CD4-positive, alpha-beta T cell treated with Interleukin-17A for 1 hour (primary cell): Measurements from ENCODE around the gene C1orf167.

Experiments used
- DNase-seq: peaks from one replicate; pipeline ENCODE4 v3.0.0-alpha.2; 2020

The C1orf167 gene

GRCh38 chr1:11786168-11786567, 24.2 kb downstream of the C1orf167 start:
- DNase-seq: no peak

- no peak for DNase-seq
Measured at GRCh38 chr1:11787251-11787803, 25.3 kb downstream of the C1orf167 start.

GRCh38 chr1:11787804-11788436, 25.9 kb downstream of the C1orf167 start:
- no peak for DNase-seq

- no peak for DNase-seq
Measured at GRCh38 chr1:11788549-11789053, 26.6 kb downstream of the C1orf167 start.

- no peak for DNase-seq
Measured at GRCh38 chr1:11789126-11790067, 27.4 kb downstream of the C1orf167 start.

GRCh38 chr1:11790101-11790879, 28.3 kb downstream of the C1orf167 start:
- DNase-seq: no peak

GRCh38 chr1:11790880-11791715, 29.1 kb downstream of the C1orf167 start:
- DNase-seq: peak; percentile 32

GRCh38 chr1:11792106-11792505, 30.1 kb downstream of the C1orf167 start:
- no peak for DNase-seq

- DNase-seq: no peak
Measured at GRCh38 chr1:11793819-11794218, 31.8 kb downstream of the C1orf167 start.

- no peak for DNase-seq
Measured at GRCh38 chr1:11794446-11795237, 32.6 kb downstream of the C1orf167 start.

GRCh38 chr1:11795238-11795890, 33.4 kb downstream of the C1orf167 start:
- no peak for DNase-seq

- DNase-seq: no peak
Measured at GRCh38 chr1:11796036-11796828, 34.2 kb downstream of the C1orf167 start.

- DNase-seq: no peak
Measured at GRCh38 chr1:11797525-11798216, 35.7 kb downstream of the C1orf167 start.

- no peak for DNase-seq
Measured at GRCh38 chr1:11799099-11799498, 37.1 kb downstream of the C1orf167 start.

GRCh38 chr1:11799896-11800295, 37.9 kb downstream of the C1orf167 start:
- no peak for DNase-seq

- no peak for DNase-seq
Measured at GRCh38 chr1:11800391-11800755, 38.4 kb downstream of the C1orf167 start.

GRCh38 chr1:11800756-11801433, 38.9 kb downstream of the C1orf167 start:
- no peak for DNase-seq

GRCh38 chr1:11802616-11802972, 40.6 kb downstream of the C1orf167 start:
- peak; percentile 5 for DNase-seq
